Thyroid gland (tissue), 4 donors: Measurements from ENCODE around the gene GSG1L.

ENCODE experiments used
- POLR2A ChIP-seq, 2 donors: fragments of 450-650 bp; IDR thresholded peaks; one replicate each; pipeline ENCODE4 v1.6.1; 2017; ENCODE audit warnings: antibody characterized with exemption in 2 of 2, mild to moderate bottlenecking in 2 of 2, moderate library complexity in 1 of 2
- TF ChIP-seq, protein P1 (sequence below), 6 experiments: fragments of 200-600 bp in 3 of 6; fragments of 450-650 bp in 3 of 6; sonication (generic) in 3 of 6; IDR thresholded peaks; one replicate each; pipeline ENCODE4 v1.5.1; 2016 to 2019; ENCODE audit warnings: antibody characterized with exemption in 6 of 6, mild to moderate bottlenecking in 2 of 6, inconsistent platforms in 1 of 6, moderate library complexity in 1 of 6

DNA sequence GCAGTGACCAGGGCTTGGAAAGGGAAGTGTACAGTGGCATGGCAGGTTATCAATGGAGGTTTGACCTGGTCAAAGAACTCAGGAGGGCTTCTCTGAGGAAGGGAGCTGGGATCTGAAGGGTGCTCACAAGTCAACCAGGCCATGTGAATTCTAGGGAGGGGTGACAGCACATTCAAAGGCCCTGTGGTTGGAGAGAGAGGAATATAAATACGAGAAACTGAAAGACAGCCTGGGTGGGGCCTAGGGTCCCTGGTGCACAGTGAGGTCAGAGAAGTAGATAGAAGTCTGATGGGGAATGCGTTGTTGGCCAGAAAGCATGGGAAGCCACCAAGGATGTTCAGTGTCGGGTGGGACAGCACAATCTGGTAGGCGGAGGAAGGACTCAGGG is 302.7 kb downstream of the GSG1L start:
- TF ChIP-seq POLR2A (IDR thresholded peaks at IDR 0.05): no peak
- TF ChIP-seq, protein P1, sequence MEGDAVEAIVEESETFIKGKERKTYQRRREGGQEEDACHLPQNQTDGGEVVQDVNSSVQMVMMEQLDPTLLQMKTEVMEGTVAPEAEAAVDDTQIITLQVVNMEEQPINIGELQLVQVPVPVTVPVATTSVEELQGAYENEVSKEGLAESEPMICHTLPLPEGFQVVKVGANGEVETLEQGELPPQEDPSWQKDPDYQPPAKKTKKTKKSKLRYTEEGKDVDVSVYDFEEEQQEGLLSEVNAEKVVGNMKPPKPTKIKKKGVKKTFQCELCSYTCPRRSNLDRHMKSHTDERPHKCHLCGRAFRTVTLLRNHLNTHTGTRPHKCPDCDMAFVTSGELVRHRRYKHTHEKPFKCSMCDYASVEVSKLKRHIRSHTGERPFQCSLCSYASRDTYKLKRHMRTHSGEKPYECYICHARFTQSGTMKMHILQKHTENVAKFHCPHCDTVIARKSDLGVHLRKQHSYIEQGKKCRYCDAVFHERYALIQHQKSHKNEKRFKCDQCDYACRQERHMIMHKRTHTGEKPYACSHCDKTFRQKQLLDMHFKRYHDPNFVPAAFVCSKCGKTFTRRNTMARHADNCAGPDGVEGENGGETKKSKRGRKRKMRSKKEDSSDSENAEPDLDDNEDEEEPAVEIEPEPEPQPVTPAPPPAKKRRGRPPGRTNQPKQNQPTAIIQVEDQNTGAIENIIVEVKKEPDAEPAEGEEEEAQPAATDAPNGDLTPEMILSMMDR (IDR thresholded peaks at IDR 0.05): no peak
